Astrocyte of the spinal cord (primary cell): ENCODE data around the gene AREG.

ENCODE experiments used
- DNase-seq: peaks from one replicate; pipeline ENCODE4 v3.0.0; 2011; ENCODE audit warnings: low read depth, low spot score
- H3K4me3 ChIP-seq: 2 replicates; pipeline ENCODE4 v1.5.1; 2011; ENCODE audit warnings: low read depth, mild to moderate bottlenecking, low read length, moderate library complexity
- CTCF ChIP-seq: IDR thresholded peaks from 2 replicates; pipeline ENCODE4 v1.5.1; 2012; ENCODE audit warnings: low read depth, mild to moderate bottlenecking, low read length, inconsistent platforms
- in situ Hi-C: cut with HindIII; loops from 2 replicates; pipeline ENCODE4 v1.10.0; 2017; ENCODE audit warnings: low sequenced_read_pairs

AREG gene

GRCh38 chr4:74428276-74428675 lies 16.7 kb upstream of the AREG start:
- DNase-seq: no peak
- no peak overlapping the region for H3K4me3 ChIP-seq
- no peak for TF ChIP-seq CTCF
- in situ Hi-C loops: no loop called here

GRCh38 chr4:74431113-74431826 lies 13.7 kb upstream of the AREG start:
- no peak for TF ChIP-seq CTCF
- in situ Hi-C loops: no loop called here
- no peak overlapping the region for H3K4me3 ChIP-seq
- peak; percentile 77 for DNase-seq

GRCh38 chr4:74433043-74433442 lies 11.9 kb upstream of the AREG start:
- no peak overlapping the region for H3K4me3 ChIP-seq
- DNase-seq: no peak
- TF ChIP-seq CTCF: no peak
- in situ Hi-C loops: no loop called here

GRCh38 chr4:74433541-74434172 lies 11.3 kb upstream of the AREG start:
- no peak overlapping the region for H3K4me3 ChIP-seq
- in situ Hi-C loops: no loop called here
- DNase-seq: no peak
- no peak for TF ChIP-seq CTCF

GRCh38 chr4:74435296-74435695 lies 9.6 kb upstream of the AREG start:
- TF ChIP-seq CTCF: no peak
- no peak for DNase-seq
- H3K4me3 ChIP-seq: no peak overlapping the region
- in situ Hi-C loops: no loop called here

- in situ Hi-C loops: no loop called here
- no peak for DNase-seq
- H3K4me3 ChIP-seq: no peak overlapping the region
- TF ChIP-seq CTCF: no peak
These were observed 7.1 kb upstream of the AREG start for GRCh38 chr4:74437866-74438265.
